CD4-positive, alpha-beta T cell treated with Interferon gamma for 1 hour (primary cell): ENCODE results near the gene COLEC11.

Experiments
- DNase-seq: peaks from one replicate; pipeline ENCODE4 v3.0.0-alpha.2; 2020

Gene COLEC11

GRCh38 chr2:3585261-3586109 is 9.4 kb upstream of the COLEC11 start:
- DNase-seq, result no peak

- DNase-seq, result no peak
Measured at GRCh38 chr2:3586220-3586619, 8.7 kb upstream of the COLEC11 start.

GRCh38 chr2:3587021-3587420 is 7.9 kb upstream of the COLEC11 start:
- DNase-seq, result no peak

GRCh38 chr2:3587432-3587831 is 7.5 kb upstream of the COLEC11 start:
- DNase-seq, result no peak

- DNase-seq, result no peak
Measured at GRCh38 chr2:3588084-3588483, 6.8 kb upstream of the COLEC11 start.

- no peak for DNase-seq
Measured at GRCh38 chr2:3589086-3589485, 5.8 kb upstream of the COLEC11 start.

GRCh38 chr2:3595404-3595803 is 492 bp downstream of the COLEC11 start:
- DNase-seq, result no peak

- no peak for DNase-seq
Measured at GRCh38 chr2:3595985-3596384, 1.1 kb downstream of the COLEC11 start.

- no peak for DNase-seq
Measured at GRCh38 chr2:3596901-3597417, 2.0 kb downstream of the COLEC11 start.

GRCh38 chr2:3597567-3597966 is 2.7 kb downstream of the COLEC11 start:
- DNase-seq, result no peak

GRCh38 chr2:3598197-3598910 is 3.4 kb downstream of the COLEC11 start:
- no peak for DNase-seq

GRCh38 chr2:3598912-3599854 is 4.3 kb downstream of the COLEC11 start:
- no peak for DNase-seq

GRCh38 chr2:3600256-3600855 is 5.4 kb downstream of the COLEC11 start:
- DNase-seq, result no peak

GRCh38 chr2:3601561-3602271 is 6.8 kb downstream of the COLEC11 start:
- DNase-seq, result no peak

- DNase-seq, result no peak
Measured at GRCh38 chr2:3602553-3603339, 7.8 kb downstream of the COLEC11 start.

GRCh38 chr2:3603536-3604206 is 8.8 kb downstream of the COLEC11 start:
- DNase-seq, result no peak

GRCh38 chr2:3604207-3604877 is 9.4 kb downstream of the COLEC11 start:
- DNase-seq, result no peak

- DNase-seq, result no peak
Measured at GRCh38 chr2:3604991-3605961, 10.4 kb downstream of the COLEC11 start.

GRCh38 chr2:3606028-3606369 is 11.1 kb downstream of the COLEC11 start:
- DNase-seq, result no peak
